Activated CD4-positive, alpha-beta T cell treated with anti-CD3 and anti-CD28 coated beads, Interleukin-2, amount 50 U/mL, for 4 hours (primary cell): ENCODE measurements around the gene MAN1C1.
A peak's percentile ranks its signal among the peaks of the same experiment; 100 is the strongest.

Experiments
- DNase-seq, 2 experiments: peaks; one replicate each; pipeline ENCODE4 v3.0.0-alpha.2; 2020

Gene MAN1C1

GRCh38 chr1:25819491-25820246 is 203.1 kb downstream of the MAN1C1 start, which contains the start of gene MTFR1L:
TSS of gene MTFR1L (plus strand) at chr1:25819954. CDS start at chr1:25823105, 3,151 bp downstream.
- DNase-seq, result peak; percentile 93

DNA sequence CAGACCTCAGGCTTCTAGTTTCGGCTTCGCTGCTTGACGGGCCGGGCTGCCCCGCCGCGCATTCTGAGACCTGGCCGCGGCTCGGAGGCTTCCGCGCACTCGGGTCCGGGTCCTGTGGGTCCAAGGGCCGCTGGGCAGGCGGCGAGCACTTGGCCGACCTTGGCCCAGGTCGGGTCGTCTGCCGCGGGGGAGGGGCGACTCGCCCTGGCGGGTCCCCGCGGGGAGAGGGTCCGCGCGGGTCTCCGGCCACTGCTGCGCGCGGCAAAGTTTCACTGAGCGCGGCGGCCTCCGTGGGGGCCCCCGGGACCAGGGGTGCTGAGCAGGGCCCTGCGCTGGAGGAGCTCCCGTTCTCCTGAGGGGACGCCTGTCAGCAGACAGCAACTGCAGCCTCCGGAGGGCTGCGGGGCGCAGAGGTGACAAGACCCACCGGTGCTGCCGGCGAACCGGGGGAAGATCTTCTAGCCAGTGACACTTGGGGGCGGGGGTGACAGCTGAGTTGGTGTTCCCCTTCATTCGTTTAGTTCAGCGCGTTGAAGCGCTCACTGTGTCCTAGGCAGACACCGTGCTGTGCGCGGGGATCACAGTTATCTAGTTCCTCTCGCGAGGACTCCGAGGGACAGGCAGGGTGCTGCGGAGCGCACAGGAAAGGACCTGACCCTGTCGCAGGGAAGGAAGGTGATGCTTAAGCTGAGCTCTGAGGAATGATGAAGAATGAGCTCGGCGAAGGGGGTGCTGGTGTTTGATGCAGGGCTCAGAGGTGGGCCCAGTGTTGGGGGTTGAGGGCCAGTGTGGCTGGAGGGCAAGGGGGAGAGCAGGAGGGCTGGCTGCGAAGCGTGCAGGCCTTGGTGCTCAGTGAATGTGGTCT is 203.9 kb downstream of the MAN1C1 start:
- peak; percentile 60 to 64 for DNase-seq

- DNase-seq, result no peak
Measured at GRCh38 chr1:25821112-25821476, 204.5 kb downstream of the MAN1C1 start.

GRCh38 chr1:25821630-25822091 is 205.1 kb downstream of the MAN1C1 start:
- no peak for DNase-seq

DNA sequence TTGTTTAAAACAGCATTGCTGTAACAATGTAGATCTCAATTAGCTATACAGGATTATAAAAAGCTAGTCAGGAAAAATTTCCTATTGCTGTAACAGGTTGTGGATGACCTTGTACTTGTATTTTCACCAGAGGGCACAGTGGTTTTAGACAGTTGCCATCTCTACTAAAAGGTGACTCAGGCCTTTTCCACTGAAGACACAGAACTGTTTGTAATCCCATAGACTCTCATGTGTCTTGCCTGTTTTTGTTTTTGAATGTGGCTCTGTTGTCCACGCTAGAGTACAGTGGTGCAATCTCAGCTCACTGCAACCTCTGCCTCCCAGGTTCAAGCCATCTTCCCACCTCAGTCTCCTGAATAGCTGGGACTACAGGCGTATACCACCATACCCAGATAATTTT is 209.0 kb downstream of the MAN1C1 start:
- DNase-seq, result no peak

DNA sequence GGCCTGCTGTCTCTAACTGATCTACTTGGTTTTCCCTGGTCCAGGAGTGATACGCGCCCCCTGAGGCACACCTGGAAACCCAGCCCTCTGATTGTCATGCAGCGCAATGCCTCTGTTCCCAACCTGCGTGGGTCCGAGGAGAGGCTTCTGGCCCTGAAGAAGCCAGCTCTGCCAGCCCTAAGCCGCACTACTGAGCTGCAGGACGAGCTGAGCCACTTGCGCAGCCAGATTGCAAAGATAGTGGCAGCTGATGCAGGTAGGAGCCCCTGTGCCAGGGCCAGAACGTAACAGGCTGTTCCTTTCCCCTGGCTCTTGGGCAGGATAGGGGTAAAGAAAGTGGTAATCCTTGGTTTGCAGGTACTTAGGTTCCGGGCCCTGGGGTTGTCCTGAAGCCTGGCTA is 210.0 kb downstream of the MAN1C1 start:
- no peak for DNase-seq

- DNase-seq, result no peak
Measured at GRCh38 chr1:25828491-25828890, 211.9 kb downstream of the MAN1C1 start.

DNA sequence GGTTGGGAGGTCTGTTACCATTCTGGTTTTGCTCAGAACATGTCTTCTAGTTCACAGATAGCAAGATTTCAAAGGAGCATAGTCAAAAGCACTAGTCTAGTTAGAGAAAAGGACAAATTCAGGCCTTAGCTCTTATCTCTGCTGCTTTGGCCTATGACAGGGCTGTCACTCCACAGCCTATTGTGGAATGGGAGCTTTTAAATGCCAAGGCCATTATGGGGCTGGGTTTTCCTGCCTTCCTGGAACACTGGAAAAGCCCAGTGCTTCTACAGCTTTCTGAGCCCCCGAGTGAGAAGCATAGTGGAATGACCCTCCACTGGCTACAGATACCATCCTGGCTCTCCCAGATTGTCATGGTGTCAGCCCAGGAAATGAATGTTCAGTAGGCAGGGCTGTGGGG is 212.5 kb downstream of the MAN1C1 start:
- DNase-seq, result no peak

- DNase-seq, result no peak
Measured at GRCh38 chr1:25831569-25832196, 215.1 kb downstream of the MAN1C1 start.

DNA sequence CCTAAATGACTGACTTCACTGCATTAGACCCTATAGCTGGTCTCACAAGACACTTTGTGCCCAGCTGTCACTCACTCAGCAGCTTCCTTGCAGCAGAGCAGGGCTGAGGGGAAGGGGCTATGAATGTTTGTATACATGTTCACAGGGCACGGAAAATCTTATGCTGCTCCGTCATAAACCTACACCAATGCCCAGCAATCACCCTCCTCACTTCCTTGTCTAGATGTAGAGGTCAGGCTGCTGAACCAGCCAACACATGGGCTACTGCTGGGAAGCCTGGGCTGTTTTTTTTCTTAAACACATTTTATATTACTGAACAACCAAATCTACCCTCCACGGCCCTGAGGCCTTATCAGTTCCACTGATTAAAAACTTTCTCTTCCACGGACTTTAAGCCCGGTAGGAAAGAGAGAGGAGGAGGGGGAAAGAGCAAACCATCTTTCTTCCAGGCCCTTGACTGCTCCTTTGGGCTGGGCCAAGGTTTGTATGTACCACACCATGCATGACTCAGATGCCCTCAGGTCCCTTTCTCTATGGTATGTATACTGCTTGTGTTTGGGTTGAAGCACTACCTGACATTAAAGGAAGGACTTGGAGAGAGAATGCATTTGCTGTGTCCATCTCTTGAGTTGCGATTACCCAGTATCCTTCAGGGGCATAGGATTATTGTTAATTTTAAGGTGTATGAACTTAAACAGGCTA is 215.9 kb downstream of the MAN1C1 start:
- no peak for DNase-seq

- DNase-seq, result no peak
Measured at GRCh38 chr1:25833158-25833557, 216.6 kb downstream of the MAN1C1 start.
